ENCODE measurements around the gene GINM1. TPM values are rescaled to one million over a fixed set of nuclear protein-coding genes. Genes with fewer than 3 reads are reported as not detected.
A peak's percentile ranks its signal among the peaks of the same experiment; 100 is the strongest.

Gene GINM1
- total and polyA plus RNA-seq, 9 of the 15 experiments (the other 6 are each of a cell fraction or from before 2014, with no cell fraction given): 5.0 to 19.3 (median 14.2) TPM

DNA sequence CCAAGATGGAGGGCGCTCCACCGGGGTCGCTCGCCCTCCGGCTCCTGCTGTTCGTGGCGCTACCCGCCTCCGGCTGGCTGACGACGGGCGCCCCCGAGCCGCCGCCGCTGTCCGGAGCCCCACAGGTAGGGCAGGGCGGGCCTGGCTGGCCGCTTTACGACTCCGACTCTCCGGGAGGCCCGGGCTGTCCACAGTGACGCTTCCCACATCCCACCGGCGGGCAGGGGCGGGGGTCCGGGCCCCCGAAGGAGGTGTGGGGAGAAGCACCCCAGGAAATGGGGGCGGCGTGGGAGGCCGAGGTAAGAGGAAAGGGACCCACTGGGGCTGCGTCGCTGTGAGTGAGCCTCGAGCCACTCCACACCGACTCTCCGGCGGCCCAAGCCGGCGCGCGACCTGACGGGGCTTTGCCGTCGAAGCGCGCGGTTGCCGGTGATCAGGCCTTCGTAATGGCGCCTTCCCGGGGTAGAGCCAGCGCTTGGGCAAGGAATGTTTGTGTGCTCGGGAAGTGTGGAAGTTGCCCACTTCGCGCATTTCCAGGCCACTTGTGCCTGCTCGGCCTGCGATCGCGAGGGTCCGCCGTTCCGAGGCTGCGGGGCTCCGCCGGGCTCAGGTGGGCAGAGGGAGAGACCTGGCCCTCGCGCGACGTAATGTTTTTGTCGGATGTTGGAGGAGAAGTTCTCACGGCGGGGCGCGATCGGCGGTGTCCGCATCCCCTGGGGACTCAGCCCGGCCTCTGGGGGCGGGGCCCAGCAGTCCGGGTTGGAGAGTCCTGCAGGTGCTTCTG, 427 bp downstream of the GINM1 start (continued):
- TF ChIP-seq SAFB (IDR thresholded peaks at IDR 0.05; ENCODE audit: borderline replicate concordance, low read depth, low read length) (peak; percentile 31; the same call in 1 of the 2 replicates), HCFC1 (IDR thresholded peaks at IDR 0.05; ENCODE audit: low read depth, low read length) (no peak), ZNF134 (CRISPR knock-in tag; conservative IDR thresholded peaks at IDR 0.05) (no peak), TOE1 (IDR thresholded peaks at IDR 0.05; ENCODE audit: borderline replicate concordance) (no peak), TOE1 (CRISPR knock-in tag; IDR thresholded peaks at IDR 0.05; ENCODE audit: borderline replicate concordance, low read depth) (0 out of 2 replicates have a peak, but pooled peaks have one; percentile 15), ZNF75A (CRISPR knock-in tag; IDR thresholded peaks at IDR 0.05) (0 out of 2 replicates have a peak, but pooled peaks have one; percentile 17), RFX1 (IDR thresholded peaks at IDR 0.05) (no peak), SRSF3 (IDR thresholded peaks at IDR 0.05; ENCODE audit: insufficient read depth, low read length) (no peak), PCBP1 (IDR thresholded peaks at IDR 0.05; ENCODE audit: low read depth, low read length, poor library complexity, severe bottlenecking) (no peak), ZNF764 (CRISPR knock-in tag; IDR thresholded peaks at IDR 0.05; ENCODE audit: low read depth) (0 out of 2 replicates have a peak, but pooled peaks have one; percentile 16), POLR2A (conservative IDR thresholded peaks at IDR 0.05) (peak; percentile 81), NR2C2 (CRISPR knock-in tag; IDR thresholded peaks at IDR 0.05) (no peak), NR2C2 (tag; IDR thresholded peaks at IDR 0.05) (peak; percentile 77; the same call in 1 of the 2 replicates), SNIP1 (IDR thresholded peaks at IDR 0.05; ENCODE audit: low read depth) (no peak), CXXC5 (CRISPR knock-in tag; IDR thresholded peaks at IDR 0.05) (peak; percentile 48), TSHZ1 (CRISPR knock-in tag; IDR thresholded peaks at IDR 0.05) (no peak), SMC3 (conservative IDR thresholded peaks at IDR 0.05; ENCODE audit: insufficient read depth, low read depth, low read length) (no peak), FOXK2 (conservative IDR thresholded peaks at IDR 0.05 in 1 of 2, IDR thresholded peaks at IDR 0.05 in 1 of 2; ENCODE audit: low read depth in 2 of 2) (no peak), ADNP (tag; IDR thresholded peaks at IDR 0.05) (no peak), KAT7 (CRISPR knock-in tag; IDR thresholded peaks at IDR 0.05; ENCODE audit: borderline replicate concordance) (peak; percentile 93), ETS2 (tag; IDR thresholded peaks at IDR 0.05; ENCODE audit: borderline replicate concordance, poor library complexity, severe bottlenecking) (no peak), BCOR (IDR thresholded peaks at IDR 0.05) (no peak)
- TF ChIP-seq, protein P1, sequence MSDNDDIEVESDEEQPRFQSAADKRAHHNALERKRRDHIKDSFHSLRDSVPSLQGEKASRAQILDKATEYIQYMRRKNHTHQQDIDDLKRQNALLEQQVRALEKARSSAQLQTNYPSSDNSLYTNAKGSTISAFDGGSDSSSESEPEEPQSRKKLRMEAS (CRISPR knock-in tag; IDR thresholded peaks at IDR 0.05): peak; percentile 79
- TF ChIP-seq, protein P2, sequence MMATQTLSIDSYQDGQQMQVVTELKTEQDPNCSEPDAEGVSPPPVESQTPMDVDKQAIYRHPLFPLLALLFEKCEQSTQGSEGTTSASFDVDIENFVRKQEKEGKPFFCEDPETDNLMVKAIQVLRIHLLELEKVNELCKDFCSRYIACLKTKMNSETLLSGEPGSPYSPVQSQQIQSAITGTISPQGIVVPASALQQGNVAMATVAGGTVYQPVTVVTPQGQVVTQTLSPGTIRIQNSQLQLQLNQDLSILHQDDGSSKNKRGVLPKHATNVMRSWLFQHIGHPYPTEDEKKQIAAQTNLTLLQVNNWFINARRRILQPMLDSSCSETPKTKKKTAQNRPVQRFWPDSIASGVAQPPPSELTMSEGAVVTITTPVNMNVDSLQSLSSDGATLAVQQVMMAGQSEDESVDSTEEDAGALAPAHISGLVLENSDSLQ (IDR thresholded peaks at IDR 0.05): no peak

Measured in K562 (cell line).